K562 (cell line): Measurements from ENCODE around the gene RASGRP2.

ENCODE experiments used
- BHLHE40 ChIP-seq: IDR thresholded peaks from 2 replicates; pipeline ENCODE4 v1.6.1; 2011; ENCODE audit warnings: low read length, improper control_type of control experiment
- CREB1 ChIP-seq, 2 experiments: sonication (generic) in 1 of 2; formaldehyde crosslinking in 1 of 2; IDR thresholded peaks; 2 replicates each; pipeline versions ENCODE4 v1.6.1 to v1.8.0; 2012 to 2022; ENCODE audit warnings: inconsistent platforms in 1 of 2, mild to moderate bottlenecking in 1 of 2, missing genetic modification reagents in 1 of 2, moderate library complexity in 1 of 2
- EZH2 ChIP-seq: IDR thresholded peaks from 2 replicates; pipeline ENCODE4 v1.6.1; 2012; ENCODE audit warnings: low read depth, mild to moderate bottlenecking, inconsistent platforms, low read length, borderline replicate concordance
- FOXA1 ChIP-seq: fragments of 450-650 bp; IDR thresholded peaks from 2 replicates; pipeline ENCODE4 v1.6.1; 2016; ENCODE audit warnings: mild to moderate bottlenecking, borderline replicate concordance
- KLF6 ChIP-seq: fragments of 250-450 bp; sonication (Bioruptor Pico); IDR thresholded peaks from 2 replicates; pipeline ENCODE4 v1.4.0; 2020; ENCODE audit warnings: mild to moderate bottlenecking, moderate library complexity, borderline replicate concordance
- POLR2AphosphoS5 ChIP-seq: IDR thresholded peaks from 2 replicates; pipeline ENCODE4 v1.6.1; 2011; ENCODE audit warnings: mild to moderate bottlenecking, low read depth, low read length, moderate library complexity; ENCODE audit not compliant: control insufficient read depth, insufficient read depth
- RBM34 ChIP-seq: fragments of 200-400 bp; formaldehyde crosslinking; IDR thresholded peaks from 2 replicates; pipeline ENCODE4 v1.6.1; 2018; ENCODE audit warnings: low read length, borderline replicate concordance; ENCODE audit not compliant: insufficient read depth
- RNF219 ChIP-seq: fragments of 250-450 bp; sonication (Bioruptor Pico); IDR thresholded peaks from 2 replicates; pipeline ENCODE4 v1.5.0; 2022; ENCODE audit warnings: mild to moderate bottlenecking
- YY1 ChIP-seq, 3 experiments: IDR thresholded peaks; 2 replicates each; pipeline ENCODE4 v1.6.1; 2011; ENCODE audit warnings: low read length in 2 of 3, mild to moderate bottlenecking in 2 of 3, moderate library complexity in 2 of 3, borderline replicate concordance in 1 of 3, control low read depth in 1 of 3, low read depth in 1 of 3; ENCODE audit not compliant: insufficient read depth in 3 of 3, insufficient replicate concordance in 2 of 3, control insufficient read depth in 1 of 3, insufficient read length in 1 of 3; ENCODE audit errors: extremely low read depth in 1 of 3
- TF ChIP-seq, protein P1 (sequence below), 3 experiments: IDR thresholded peaks in 2 of 3; conservative IDR thresholded peaks in 1 of 3; 2 replicates each; pipeline ENCODE4 v1.5.1; 2011 to 2012; ENCODE audit warnings: low read length in 3 of 3, mild to moderate bottlenecking in 3 of 3, control low read depth in 2 of 3, improper control_type of control experiment in 1 of 3, inconsistent platforms in 1 of 3, low read depth in 1 of 3, mixed read lengths in 1 of 3, moderate library complexity in 1 of 3; ENCODE audit not compliant: insufficient read depth in 2 of 3

DNA sequence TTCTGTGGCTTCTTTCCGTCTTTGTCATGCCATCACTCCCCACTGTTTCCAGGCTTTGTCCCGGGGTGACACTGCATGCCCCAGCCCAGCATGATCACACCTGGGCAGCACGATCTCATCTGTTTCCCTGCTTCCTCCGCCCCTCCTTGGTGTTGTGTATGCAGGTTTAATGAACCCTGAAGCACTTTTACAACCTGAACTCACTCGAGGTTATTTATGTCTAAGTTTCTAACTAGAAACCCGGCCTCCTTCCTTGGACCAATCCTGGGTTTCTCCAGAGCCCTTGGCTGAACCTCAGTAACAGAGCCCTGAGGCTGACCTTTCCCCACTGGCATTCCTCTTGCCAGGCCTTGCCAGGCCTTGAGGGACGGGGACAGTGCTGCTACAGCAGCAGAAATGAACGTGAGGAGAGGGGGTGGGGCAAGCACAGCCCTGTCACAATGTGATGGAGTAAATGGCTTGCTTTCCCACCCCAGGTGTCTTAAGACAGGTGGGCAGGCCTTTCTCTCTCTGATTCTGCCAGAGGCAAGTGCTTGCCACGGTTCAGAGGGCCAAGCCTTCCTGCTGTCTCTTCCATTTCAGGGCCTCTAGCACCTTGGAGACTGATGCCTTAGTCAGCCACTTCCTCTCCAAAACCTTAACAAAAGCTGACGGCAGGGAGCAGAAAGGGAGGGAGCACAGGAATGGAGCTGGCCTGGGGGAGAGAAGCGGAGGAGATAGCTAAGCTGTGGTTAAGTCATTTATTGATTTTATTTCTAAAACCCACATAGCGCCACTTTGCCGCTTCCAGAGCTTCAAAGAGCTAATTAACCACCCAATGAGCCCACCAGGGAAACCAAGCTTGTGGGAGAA, 19.0 kb upstream of the RASGRP2 start:
- no peak for TF ChIP-seq CREB1 (IDR thresholded peaks at IDR 0.05)
- TF ChIP-seq CREB1 (CRISPR knock-in tag; IDR thresholded peaks at IDR 0.05) = no peak
- TF ChIP-seq YY1 (IDR thresholded peaks at IDR 0.05; ENCODE audit: borderline replicate concordance in 1 of 3, control insufficient read depth in 1 of 3, extremely low read depth in 1 of 3, insufficient read depth in 3 of 3, insufficient read length in 1 of 3, insufficient replicate concordance in 2 of 3, low read depth in 1 of 3, low read length in 2 of 3) = no peak
- peak; percentile 47; the same call in 1 of the 2 replicates for TF ChIP-seq POLR2AphosphoS5
- no peak for TF ChIP-seq RNF219 (CRISPR knock-in tag)
- TF ChIP-seq, protein P1, sequence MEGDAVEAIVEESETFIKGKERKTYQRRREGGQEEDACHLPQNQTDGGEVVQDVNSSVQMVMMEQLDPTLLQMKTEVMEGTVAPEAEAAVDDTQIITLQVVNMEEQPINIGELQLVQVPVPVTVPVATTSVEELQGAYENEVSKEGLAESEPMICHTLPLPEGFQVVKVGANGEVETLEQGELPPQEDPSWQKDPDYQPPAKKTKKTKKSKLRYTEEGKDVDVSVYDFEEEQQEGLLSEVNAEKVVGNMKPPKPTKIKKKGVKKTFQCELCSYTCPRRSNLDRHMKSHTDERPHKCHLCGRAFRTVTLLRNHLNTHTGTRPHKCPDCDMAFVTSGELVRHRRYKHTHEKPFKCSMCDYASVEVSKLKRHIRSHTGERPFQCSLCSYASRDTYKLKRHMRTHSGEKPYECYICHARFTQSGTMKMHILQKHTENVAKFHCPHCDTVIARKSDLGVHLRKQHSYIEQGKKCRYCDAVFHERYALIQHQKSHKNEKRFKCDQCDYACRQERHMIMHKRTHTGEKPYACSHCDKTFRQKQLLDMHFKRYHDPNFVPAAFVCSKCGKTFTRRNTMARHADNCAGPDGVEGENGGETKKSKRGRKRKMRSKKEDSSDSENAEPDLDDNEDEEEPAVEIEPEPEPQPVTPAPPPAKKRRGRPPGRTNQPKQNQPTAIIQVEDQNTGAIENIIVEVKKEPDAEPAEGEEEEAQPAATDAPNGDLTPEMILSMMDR (IDR thresholded peaks at IDR 0.05 in 2 of 3, conservative IDR thresholded peaks at IDR 0.05 in 1 of 3; ENCODE audit: insufficient read depth in 2 of 3, low read depth in 1 of 3, low read length in 3 of 3) = no peak
- TF ChIP-seq FOXA1 = no peak
- no peak for TF ChIP-seq RBM34
- TF ChIP-seq BHLHE40 = no peak
- TF ChIP-seq EZH2 = no peak
- TF ChIP-seq KLF6 (CRISPR knock-in tag) = no peak
